ENCODE results near the gene SH3BGRL3.
A peak's percentile ranks its signal among the peaks of the same experiment; 100 is the strongest.
"Not testable (repeated sequence)": the region's sequence is repeated elsewhere in the genome, so short reads cannot be mapped to it uniquely, and the experiment has no call there.

Gene SH3BGRL3

DNA sequence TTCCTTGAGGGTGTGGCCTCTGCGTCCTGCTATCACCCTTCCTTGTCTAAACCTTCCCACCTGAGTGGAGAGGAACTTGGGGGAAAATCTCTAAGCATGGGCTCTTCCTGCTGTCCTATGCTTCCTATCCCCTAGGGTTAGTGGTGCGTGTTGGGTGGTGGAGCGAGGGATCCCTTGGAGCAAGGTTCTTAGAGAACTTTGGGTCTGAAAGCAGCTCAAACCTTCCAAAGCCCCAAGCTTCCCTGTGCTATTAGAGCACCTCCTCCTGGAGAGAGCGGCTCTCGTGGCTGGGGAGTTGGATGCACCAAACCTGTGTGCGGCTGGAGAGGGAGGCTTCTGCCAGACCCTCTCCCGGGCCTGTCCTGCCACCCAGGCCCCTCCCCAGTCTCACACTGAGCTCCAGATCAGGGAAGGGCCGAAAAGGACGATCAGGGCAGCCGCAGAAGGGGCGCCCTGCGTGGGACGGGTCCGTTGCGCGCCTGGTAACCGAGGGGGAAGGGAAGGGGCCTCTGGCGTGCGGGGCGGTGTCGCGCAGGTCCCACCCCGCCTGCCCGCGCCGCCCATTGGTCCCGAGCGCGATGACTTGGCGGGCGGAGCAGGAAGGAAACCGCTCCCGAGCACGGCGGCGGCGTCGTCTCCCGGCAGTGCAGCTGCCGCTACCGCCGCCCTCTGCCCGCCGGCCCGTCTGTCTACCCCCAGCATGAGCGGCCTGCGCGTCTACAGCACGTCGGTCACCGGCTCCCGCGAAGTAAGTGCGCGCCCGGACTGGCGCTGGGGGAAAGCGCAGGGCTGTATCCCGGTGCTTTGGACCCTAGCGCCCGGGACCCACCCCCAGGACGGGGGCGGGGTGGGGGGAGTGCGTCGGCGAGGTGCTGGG lies at the start of gene SH3BGRL3:
SH3BGRL3 (plus strand) TSS at position 631 of the 877 bp plus-strand sequence; CDS start at position 701, 70 bp downstream.
- DNase-seq, result peak; percentile 91

DNA sequence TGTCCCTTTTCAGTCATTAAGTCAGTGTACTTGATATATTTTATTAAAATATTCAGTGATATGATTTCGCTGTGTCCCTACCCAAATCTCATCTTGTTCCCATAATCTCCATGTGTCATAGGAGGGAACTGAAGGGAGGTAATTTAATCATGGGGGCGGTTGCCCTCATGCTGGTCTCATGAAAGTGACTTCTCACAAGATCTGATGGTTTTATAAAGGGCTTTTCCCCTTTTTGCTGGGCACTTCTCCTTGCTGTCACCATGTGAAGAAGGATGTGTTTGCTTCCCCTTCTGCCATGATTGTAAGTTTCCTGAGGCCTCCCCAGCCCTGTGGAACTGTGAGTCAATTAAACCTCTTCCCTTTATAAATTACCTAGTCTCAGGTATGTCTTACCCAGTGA lies 49.2 kb upstream of the SH3BGRL3 start:
- DNase-seq, result not testable (repeated sequence)

DNA sequence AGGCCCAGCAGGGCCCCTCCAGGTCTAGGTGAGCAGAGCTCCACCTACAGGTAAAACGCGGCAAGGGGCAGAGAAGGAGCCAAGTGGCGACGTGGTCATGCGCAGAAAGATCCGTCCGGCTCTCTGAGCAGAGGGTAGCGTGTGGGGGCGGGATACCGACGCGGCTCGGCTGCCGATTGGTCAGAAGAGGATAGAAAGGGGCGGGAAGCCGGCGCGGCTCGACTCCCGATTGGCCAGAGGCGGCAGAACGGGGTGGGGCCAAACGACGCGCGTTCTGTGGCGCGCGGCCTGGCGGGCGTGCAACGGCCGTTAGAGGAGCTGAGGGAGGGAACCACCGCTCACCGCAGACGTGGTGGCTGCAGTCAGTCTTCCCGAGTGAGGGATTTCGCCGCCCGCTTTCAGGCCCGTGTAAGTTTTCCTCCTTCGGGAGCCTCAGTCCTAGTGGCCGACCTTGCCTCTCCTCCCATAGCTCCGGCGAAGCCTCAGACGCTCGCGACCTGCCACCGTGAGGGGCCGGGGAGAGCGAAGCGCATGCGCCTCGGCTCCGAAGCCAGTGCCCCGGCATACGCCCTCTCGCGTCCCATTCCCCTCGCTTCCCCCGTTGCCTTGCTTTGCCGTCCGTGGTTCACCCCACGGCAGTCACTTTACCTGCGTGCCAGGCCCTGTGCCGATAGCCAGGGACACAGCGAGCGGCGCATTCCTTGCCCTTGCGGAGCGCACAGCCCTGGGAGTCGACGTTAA lies 45.8 kb upstream of the SH3BGRL3 start, which contains the start of gene CEP85:
CEP85 (plus strand) TSS at position 298 of the 741 bp plus-strand sequence. CDS start 5,584 bp downstream, outside the sequence.
- peak; percentile 88 for DNase-seq

- DNase-seq, result no peak
Observed at GRCh38 chr1:26234644-26235370, 45.1 kb upstream of the SH3BGRL3 start.

DNA sequence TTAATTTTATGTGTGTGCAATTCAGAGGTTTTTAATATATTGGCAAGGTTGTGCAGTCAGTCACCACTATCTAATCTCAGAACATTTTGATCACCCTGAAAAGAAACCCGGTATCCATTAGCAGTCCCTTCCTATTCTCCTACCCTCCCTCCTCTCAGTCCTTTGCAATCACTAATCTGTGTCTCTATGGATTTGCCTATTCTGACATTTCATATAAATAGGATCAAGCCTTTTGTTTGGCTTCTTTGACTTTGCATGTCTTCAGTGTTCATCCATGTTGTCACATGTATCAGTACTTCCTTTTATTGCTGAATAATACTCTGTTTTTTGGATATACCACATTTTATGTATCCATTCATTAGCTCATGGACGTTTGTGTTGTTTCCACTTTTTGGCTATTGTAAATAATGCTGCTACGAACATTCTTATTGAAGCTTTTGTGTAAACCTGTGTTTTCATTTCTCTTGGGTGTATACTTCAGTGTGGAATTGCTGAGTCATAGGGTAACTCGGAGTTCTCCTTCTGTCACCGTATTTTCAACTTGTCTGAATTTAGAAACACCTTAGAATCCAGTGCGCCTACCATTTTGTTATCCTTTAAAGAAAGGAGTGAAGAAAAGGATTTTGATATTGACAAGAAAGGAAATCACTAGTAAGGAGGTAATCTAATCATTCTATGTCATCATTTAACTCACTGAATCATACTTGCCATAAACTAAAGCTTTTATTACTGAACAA lies 42.5 kb upstream of the SH3BGRL3 start:
- DNase-seq, result no peak

DNA sequence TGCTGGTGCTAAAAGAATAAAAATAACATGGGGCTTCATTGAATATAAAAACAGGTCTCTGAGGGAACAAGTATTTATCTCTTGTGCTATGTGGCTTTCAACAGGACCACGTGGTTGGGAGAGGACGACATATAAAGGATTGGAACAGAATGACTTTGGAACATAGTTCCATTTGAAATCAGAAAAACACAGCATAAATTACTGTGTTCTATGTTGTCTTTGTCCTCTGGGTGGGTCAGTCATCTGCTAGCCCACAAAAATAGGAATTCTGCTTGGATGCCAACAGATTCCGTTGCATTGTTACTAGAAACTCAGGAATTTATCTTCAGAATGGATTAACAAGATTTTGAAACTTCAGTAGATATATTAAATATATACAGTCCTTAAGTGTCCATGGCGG lies 40.0 kb upstream of the SH3BGRL3 start:
- DNase-seq, result no peak

- DNase-seq, result no peak
Observed at GRCh38 chr1:26252718-26253117, 27.2 kb upstream of the SH3BGRL3 start.

DNA sequence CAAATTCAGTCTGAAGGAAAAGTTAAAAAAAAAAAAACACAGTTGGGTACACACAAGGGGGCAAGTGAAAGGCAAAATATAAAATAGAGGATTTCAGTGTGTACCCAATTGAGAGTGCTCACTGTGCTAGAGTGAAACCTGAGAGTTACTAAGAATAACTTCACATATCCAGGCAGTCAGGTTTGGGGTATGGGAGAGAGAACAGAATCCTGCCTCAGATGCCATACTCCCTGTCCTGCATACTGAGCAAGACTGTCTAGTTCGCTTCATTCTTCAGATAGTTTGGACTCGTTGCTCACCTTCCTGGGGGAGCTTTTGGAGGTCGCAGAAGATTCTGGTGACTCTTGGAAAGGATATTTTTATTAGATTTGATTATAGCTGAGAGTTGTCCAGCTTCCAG lies 25.5 kb upstream of the SH3BGRL3 start:
- no peak for DNase-seq

DNA sequence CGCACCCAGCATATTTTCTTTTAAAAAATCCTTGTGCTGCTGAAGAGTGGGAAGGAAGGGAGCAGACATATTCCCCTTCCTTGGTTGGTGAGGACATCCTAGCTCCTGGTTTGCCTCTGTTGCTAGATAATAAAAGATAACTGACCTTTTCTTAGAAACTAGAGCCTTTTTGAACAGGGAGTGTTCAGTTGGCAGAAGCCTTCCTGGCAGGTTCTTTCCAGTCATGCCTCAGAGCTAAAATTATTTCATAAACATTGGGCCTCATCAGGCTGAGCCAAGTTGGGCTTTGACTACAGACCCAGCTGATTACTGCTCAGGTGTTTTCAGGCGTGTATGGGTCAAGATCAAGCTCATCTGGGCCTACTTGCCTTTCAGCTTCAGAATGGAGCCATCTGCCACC lies 22.7 kb upstream of the SH3BGRL3 start:
- DNase-seq, result no peak

GRCh38 chr1:26259005-26259404 lies 20.9 kb upstream of the SH3BGRL3 start:
- no peak for DNase-seq

DNA sequence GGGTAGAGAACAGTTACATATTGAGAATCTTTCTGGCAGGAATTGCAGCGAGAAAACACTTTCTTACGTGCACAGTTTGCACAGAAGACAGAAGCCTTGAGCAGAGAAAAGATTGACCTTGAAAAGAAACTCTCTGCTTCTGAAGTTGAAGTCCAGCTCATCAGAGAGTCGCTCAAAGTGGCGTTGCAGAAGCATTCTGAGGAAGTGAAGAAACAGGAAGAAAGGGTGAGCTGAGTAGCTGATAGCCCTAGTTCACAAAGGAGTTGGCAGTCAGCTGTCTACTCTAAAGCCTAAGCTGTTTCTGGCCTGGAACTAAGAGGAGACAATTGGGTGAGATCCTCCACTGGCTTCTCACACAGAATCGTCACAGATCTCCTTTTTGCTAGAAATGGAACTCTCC lies 20.3 kb upstream of the SH3BGRL3 start:
- no peak for DNase-seq

- DNase-seq, result no peak
Observed at GRCh38 chr1:26263212-26263611, 16.7 kb upstream of the SH3BGRL3 start.

DNA sequence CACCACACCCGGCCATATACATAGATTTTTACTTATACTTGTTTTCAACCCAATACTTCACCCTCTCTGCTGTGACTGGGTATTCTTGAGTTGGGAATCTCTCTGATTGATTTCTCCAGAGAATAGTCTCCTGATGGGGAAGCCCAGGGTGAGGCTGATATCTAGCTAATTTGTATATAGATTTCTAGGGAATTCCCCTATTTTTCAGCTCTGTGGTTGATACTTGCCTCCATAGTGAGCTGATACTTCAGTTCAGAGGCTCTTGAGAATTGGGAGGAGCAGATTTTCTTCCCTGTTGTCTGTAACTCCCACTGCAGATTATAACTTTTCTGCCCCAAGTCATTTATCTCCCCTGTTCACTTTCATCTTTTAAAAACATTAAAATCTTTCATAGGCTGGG lies 14.5 kb upstream of the SH3BGRL3 start:
- DNase-seq, result no peak

DNA sequence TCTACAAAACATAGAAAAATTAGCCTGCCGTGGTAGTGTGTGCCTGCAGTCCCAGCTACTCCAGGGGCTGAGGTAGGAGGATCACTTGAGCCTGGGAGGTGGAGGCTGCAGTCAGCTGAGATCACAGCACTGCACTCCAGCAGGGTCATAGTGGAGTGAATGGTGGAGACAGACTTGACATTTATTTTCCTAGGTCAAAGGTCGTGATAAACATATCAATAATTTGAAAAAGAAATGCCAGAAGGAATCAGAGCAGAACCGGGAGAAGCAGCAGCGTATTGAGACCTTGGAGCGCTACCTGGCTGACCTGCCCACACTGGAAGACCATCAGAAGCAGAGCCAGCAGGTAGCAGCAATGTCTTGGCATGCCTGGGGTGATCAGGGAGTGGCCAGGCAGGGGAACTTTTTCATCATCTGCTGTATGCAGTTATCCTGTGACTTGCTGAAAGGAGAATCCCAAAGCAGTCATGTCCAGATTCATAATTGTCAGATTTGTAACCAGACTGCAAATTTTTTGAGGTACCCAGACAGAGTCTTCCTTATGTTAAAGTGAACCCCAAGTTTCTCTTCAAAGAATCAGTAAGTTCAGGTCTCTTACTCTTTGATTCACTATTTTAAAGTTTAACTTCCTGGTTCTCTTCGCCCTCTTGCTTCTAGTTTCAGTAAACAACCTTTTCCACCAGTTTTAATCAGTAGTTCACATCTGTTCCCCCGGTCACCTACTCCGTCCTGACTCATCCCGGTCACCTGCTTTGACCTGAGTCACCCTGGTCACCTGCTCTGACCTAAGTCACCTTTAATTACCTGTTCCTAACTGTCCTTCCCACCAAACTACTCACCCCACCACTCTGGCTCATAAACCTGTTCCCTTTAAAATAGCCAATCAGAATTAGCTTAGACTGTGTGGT lies 11.3 kb upstream of the SH3BGRL3 start:
- DNase-seq, result no peak

DNA sequence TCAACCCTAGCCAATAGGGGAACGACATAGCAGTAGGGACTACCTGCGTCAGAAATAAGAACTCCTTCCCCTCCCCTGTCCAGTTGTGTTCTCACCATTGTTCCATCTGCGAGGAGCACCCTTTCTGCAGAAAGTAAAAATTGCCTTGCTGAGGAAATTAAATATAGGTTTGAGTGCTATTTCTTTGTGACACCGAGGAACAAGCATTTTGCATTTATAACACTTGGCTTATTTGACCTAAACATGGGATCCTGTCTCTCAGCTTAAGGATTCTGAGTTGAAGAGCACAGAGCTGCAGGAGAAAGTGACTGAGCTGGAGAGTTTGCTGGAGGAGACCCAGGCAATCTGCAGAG lies 10.7 kb upstream of the SH3BGRL3 start:
- no peak for DNase-seq

DNA sequence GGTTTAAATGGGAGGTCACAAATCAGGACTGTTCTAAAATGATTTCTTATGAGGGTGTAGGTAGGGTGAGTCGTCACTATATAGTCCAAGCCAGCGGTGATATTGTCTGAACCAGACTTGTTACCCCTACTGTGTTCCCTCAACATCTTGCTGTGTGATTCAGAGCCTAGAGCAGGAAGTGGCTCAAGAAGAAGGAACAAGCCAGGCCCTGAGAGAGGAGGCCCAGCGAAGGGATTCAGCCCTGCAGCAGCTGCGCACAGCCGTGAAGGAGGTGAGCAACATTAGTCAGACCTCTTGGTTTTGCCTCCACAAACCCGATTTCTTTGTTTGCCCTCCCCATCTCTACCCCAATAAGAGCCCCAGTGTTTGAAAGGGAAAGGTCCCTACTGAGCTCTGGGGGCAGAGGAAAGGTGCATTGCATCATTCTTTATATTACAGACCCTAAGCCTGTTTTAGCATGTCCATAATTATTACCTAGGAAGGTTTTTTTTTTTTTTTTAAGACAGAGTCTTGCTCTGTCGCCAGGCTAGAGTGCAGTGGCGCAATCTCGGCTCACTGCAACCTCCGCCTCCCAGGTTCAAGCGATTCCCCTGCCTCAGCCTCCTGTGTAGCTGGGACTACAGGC lies 5.0 kb upstream of the SH3BGRL3 start:
- no peak for DNase-seq

DNA sequence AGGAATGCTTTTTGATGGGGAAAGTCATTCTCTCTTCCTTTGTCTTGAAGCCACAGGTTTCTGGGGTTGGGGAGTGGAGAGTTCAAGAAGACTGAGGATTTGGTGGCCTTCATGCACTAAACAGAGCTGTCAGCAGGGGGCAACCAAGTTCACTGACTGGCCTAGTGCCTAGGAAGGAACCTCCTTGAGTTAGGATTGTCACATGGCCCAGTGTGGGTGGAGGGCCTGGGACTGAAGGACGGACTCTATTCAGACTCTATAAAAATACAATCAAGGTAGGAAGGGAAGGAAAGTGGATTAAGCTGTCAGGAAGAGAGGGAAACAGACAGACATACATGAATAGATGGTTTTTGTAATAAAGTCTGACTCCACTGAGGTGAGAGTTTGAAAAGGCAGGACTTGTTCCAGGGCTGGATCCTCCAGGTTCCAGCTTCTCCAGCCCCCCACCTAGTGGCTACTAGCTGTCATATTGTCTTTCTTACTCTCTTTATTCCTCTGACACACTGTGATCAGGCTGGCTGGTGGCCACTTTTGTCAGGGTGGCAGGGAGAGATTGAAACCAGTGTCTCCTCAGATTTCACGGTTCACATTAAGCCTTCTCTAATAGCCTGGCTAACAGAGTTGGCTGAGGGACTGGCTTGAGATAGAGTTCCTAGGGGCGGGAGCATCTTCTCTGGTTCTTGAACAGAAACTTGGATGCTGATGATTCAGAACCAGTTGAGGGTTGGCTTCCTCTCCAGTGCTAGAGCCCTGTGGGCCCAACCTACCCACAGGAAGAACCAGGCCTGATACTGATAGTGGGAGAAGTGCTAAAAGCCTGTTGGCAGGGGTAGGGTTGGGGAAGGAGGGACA lies 4.1 kb upstream of the SH3BGRL3 start:
- DNase-seq, result peak; percentile 62

GRCh38 chr1:26276432-26276838 lies 3.5 kb upstream of the SH3BGRL3 start:
- no peak for DNase-seq

DNA sequence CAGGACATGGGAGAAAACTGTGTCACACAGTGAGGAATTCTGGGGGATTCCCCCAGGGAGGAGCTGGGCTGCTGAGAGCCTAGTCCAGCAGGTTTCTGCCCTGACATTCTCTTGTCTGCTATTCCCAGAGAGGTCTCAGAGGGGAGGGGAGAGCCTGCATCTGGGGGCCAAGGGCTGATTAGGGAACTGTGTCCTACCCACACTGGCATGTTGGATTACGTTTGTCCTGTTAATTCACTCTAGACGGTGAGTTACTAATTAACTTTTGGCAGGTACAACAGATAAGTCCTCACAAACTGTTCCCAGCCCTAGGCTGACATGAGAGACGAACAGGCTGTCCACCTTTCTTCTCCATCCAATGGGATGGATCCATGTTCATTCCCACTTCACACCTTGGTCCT lies 2.6 kb upstream of the SH3BGRL3 start:
- no peak for DNase-seq

- no peak for DNase-seq
Observed at GRCh38 chr1:26277719-26278118, 2.2 kb upstream of the SH3BGRL3 start.

All from 8988T (cell line).